Neural progenitor cell (in vitro differentiated cells): ENCODE measurements around the gene COL25A1. TPM values are rescaled to one million over a fixed set of nuclear protein-coding genes. Genes with fewer than 3 reads are reported as not detected.

Source experiments
- DNase-seq: peaks from one replicate; pipeline ENCODE4 v3.0.0-alpha.2; 2016; ENCODE audit warnings: low spot score
- H2AFZ ChIP-seq: fragments of 200-600 bp; sonication (generic); replicated peaks from 2 replicates; pipeline ENCODE4 v1.6.1; 2016; ENCODE audit warnings: antibody characterized with exemption
- H3F3A ChIP-seq: fragments of 200-600 bp; sonication (generic); 2 replicates; pipeline ENCODE4 v1.6.1; 2016; ENCODE audit warnings: antibody characterized with exemption, low read depth
- H3K27ac ChIP-seq: fragments of 200-600 bp; sonication (generic); 2 replicates; pipeline ENCODE4 v1.5.1; 2016; ENCODE audit warnings: mild to moderate bottlenecking
- H3K27me3 ChIP-seq: fragments of 200-600 bp; sonication (generic); 2 replicates; pipeline ENCODE4 v1.6.1; 2016; ENCODE audit warnings: mild to moderate bottlenecking, moderate library complexity
- H3K36me3 ChIP-seq: fragments of 200-600 bp; sonication (generic); 2 replicates; pipeline ENCODE4 v1.5.1; 2016
- H3K4me1 ChIP-seq: fragments of 200-600 bp; sonication (generic); 2 replicates; pipeline ENCODE4 v1.6.1; 2016; ENCODE audit warnings: mixed run types
- H3K4me2 ChIP-seq: fragments of 200-600 bp; sonication (generic); 2 replicates; pipeline ENCODE4 v1.6.1; 2016
- H3K4me3 ChIP-seq: fragments of 200-600 bp; sonication (generic); 2 replicates; pipeline ENCODE4 v1.5.1; 2016
- H3K79me2 ChIP-seq: fragments of 200-600 bp; sonication (generic); 2 replicates; pipeline ENCODE4 v1.6.1; 2016; ENCODE audit warnings: low read depth
- H3K9ac ChIP-seq: fragments of 200-600 bp; sonication (generic); 2 replicates; pipeline ENCODE4 v1.6.1; 2016
- H3K9me3 ChIP-seq: fragments of 200-600 bp; sonication (generic); 2 replicates; pipeline ENCODE4 v1.5.1; 2016; ENCODE audit warnings: low read depth
- H4K20me1 ChIP-seq: fragments of 200-600 bp; sonication (generic); 2 replicates; pipeline ENCODE4 v1.6.1; 2016; ENCODE audit warnings: low read depth
- H3K27ac Mint-ChIP-seq: 3 replicates; pipeline ENCODE4 v1.8.0; 2021; ENCODE audit warnings: mixed read lengths
- H3K27me3 Mint-ChIP-seq: 2 replicates; pipeline ENCODE4 v1.8.0; 2022; ENCODE audit warnings: low read depth, mild to moderate bottlenecking, inconsistent platforms, moderate library complexity, mixed read lengths; ENCODE audit not compliant: insufficient read depth
- H3K36me3 Mint-ChIP-seq: 3 replicates; pipeline ENCODE4 v1.8.0; 2021; ENCODE audit warnings: mixed read lengths
- H3K4me1 Mint-ChIP-seq: 3 replicates; pipeline ENCODE4 v1.8.0; 2021; ENCODE audit warnings: mixed read lengths
- H3K4me3 Mint-ChIP-seq: 3 replicates; pipeline ENCODE4 v1.8.0; 2021; ENCODE audit warnings: mild to moderate bottlenecking, moderate library complexity, mixed read lengths
- H3K9me3 Mint-ChIP-seq: 3 replicates; pipeline ENCODE4 v1.8.0; 2020; ENCODE audit warnings: mixed read lengths
- CTCF ChIP-seq: fragments of 200-600 bp; sonication (generic); IDR thresholded peaks from 2 replicates; pipeline ENCODE4 v1.5.1; 2017; ENCODE audit warnings: antibody characterized with exemption, mild to moderate bottlenecking
- EZH2 ChIP-seq: fragments of 200-600 bp; sonication (generic); IDR thresholded peaks from 2 replicates; pipeline ENCODE4 v1.6.1; 2017; ENCODE audit warnings: antibody characterized with exemption, mild to moderate bottlenecking, moderate library complexity
- EZH2phosphoT487 ChIP-seq: fragments of 200-600 bp; sonication (generic); IDR thresholded peaks from 2 replicates; pipeline ENCODE4 v1.6.1; 2017; ENCODE audit warnings: antibody characterized with exemption
- total RNA-seq: library from RNA; depleted of rRNA; stranded (reverse); fragments of >200 nt; gene quantifications from 2 replicates; pipeline ENCODE4 v1.2.3, GENCODE V29; 2015; ENCODE audit warnings: low replicate concordance

Gene COL25A1
- total RNA-seq, 1 donor from 2014 or later: 1.3 TPM

GRCh38 chr4:108965472-108966076 lies 336.9 kb downstream of the COL25A1 start:
- Histone ChIP-seq H3K36me3 (no peaks in the 10 kb centered on the region), H2AFZ (no peak overlapping the region), H3K27me3 (no peaks in the 10 kb centered on the region), H3K4me2 (no peak overlapping the region), H3K27ac (no peak overlapping the region), H3K4me3 (no peak overlapping the region), H3K79me2 (no peaks in the 10 kb centered on the region), H3K4me1 (no peaks in the 10 kb centered on the region), H3F3A (no peaks in the 10 kb centered on the region), H3K9ac (no peak overlapping the region), H3K9me3 (no peaks in the 10 kb centered on the region), H4K20me1 (no peaks in the 10 kb centered on the region)
- DNase-seq: no peak
- H3K27me3 Mint-ChIP-seq: peaks cover 3% of the 10 kb centered on the region
- H3K4me1 Mint-ChIP-seq: peaks cover 11% of the 10 kb centered on the region
- H3K36me3 Mint-ChIP-seq: no peaks in the 10 kb centered on the region
- H3K4me3 Mint-ChIP-seq: no peak overlapping the region
- H3K27ac Mint-ChIP-seq: no peak overlapping the region
- H3K9me3 Mint-ChIP-seq: no peaks in the 10 kb centered on the region
- TF ChIP-seq EZH2phosphoT487 (no peak), EZH2 (no peak), CTCF (no peak)

GRCh38 chr4:108965016-108965415 lies 337.4 kb downstream of the COL25A1 start:
- no peak overlapping the region for H3K4me3 Mint-ChIP-seq
- H3K4me1 Mint-ChIP-seq: peaks cover 11% of the 10 kb centered on the region
- Histone ChIP-seq H3F3A (no peaks in the 10 kb centered on the region), H3K4me2 (no peak overlapping the region), H3K27me3 (no peaks in the 10 kb centered on the region), H3K4me3 (no peak overlapping the region), H3K4me1 (no peaks in the 10 kb centered on the region), H3K79me2 (no peaks in the 10 kb centered on the region), H4K20me1 (no peaks in the 10 kb centered on the region), H3K9ac (no peak overlapping the region), H2AFZ (no peak overlapping the region), H3K27ac (no peak overlapping the region), H3K9me3 (no peaks in the 10 kb centered on the region), H3K36me3 (no peaks in the 10 kb centered on the region)
- no peak overlapping the region for H3K27ac Mint-ChIP-seq
- TF ChIP-seq CTCF (no peak), EZH2 (no peak), EZH2phosphoT487 (no peak)
- DNase-seq: no peak
- H3K36me3 Mint-ChIP-seq: no peaks in the 10 kb centered on the region
- peaks cover 3% of the 10 kb centered on the region for H3K27me3 Mint-ChIP-seq
- H3K9me3 Mint-ChIP-seq: no peaks in the 10 kb centered on the region

GRCh38 chr4:108963910-108964309 lies 338.5 kb downstream of the COL25A1 start:
- no peaks in the 10 kb centered on the region for H3K9me3 ChIP-seq
- Mint-ChIP-seq H3K4me3 (no peak overlapping the region), H3K36me3 (no peaks in the 10 kb centered on the region), H3K4me1 (peaks cover 11% of the 10 kb centered on the region), H3K27me3 (peaks cover 3% of the 10 kb centered on the region), H3K9me3 (no peaks in the 10 kb centered on the region), H3K27ac (no peak overlapping the region)
- TF ChIP-seq CTCF: no peak
- no peak for TF ChIP-seq EZH2
- no peak for TF ChIP-seq EZH2phosphoT487
- no peak overlapping the region for H2AFZ ChIP-seq
- DNase-seq: no peak
- H4K20me1 ChIP-seq: no peaks in the 10 kb centered on the region
- no peak overlapping the region for H3K9ac ChIP-seq
- H3K79me2 ChIP-seq: no peaks in the 10 kb centered on the region
- H3F3A ChIP-seq: no peaks in the 10 kb centered on the region
- H3K27me3 ChIP-seq: no peaks in the 10 kb centered on the region
- no peak overlapping the region for H3K4me2 ChIP-seq
- H3K4me1 ChIP-seq: no peaks in the 10 kb centered on the region
- no peak overlapping the region for H3K27ac ChIP-seq
- no peaks in the 10 kb centered on the region for H3K36me3 ChIP-seq
- H3K4me3 ChIP-seq: no peak overlapping the region
